ENCODE measurements around the gene ALG12.

DNA sequence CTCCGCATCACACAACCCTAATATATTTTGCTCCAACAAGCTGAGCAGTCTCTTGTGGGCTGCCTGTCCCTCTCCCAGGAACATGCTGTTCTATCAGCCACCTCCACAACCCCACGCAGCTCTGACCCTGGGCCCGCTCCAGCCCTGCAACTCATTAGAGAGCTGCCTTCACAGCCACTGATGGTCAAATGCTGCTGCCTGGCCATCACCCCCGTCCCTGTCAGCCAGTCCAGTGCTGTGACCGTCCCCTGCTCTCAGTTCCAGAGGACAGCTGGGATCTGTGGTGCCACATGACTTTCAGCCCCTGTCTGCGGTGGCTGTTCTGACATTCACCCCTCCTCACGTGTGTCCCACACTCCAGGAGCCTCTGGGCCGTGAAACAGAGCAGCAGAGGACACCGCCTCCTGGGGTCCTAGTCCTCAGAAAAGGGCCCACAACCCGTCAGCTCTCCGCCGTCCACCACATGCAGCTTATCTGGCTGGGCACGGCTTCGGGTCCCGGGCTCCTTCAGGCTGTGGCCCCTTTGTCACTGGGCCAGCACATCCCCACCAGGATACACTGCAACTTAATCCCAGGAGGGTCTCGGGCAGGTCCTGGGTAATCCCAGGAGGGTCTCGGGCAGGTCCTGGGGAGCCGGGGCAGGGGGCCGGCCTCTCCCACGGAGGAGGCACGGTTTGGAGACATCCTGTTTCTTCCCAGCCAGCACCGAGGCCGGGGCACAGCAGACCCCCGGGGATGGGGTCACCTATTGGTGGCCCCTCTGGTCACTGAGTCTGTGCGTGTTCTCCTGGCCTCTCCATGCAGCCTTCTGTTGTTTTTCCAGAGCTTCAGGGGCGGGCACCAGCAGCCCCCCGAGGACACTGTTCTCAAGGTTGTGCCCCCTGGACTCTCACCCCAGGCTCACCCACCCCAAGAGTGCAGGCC lies 15.3 kb upstream of the ALG12 start:
- no peak for TF ChIP-seq POLR2A (IDR thresholded peaks at IDR 0.05)
- TF ChIP-seq CTCF (IDR thresholded peaks at IDR 0.05): no peak
- no peak for TF ChIP-seq EP300 (IDR thresholded peaks at IDR 0.05; ENCODE audit: low read depth)
